Activated naive CD4-positive, alpha-beta T cell treated with anti-CD3 and anti-CD28 coated beads, Interleukin-2, amount 10 ng/mL, durations not matched to agents 7 days and 5 days (primary cell): Measurements from ENCODE around the gene IWS1.
A peak's percentile ranks its signal among the peaks of the same experiment; 100 is the strongest.
"Not testable (repeated sequence)": the region's sequence is repeated elsewhere in the genome, so short reads cannot be mapped to it uniquely, and the experiment has no call there.

Source experiments
- CTCF ChIA-PET: fragments of 350-600 bp; sonication (Branson Sonifier 250); formaldehyde crosslinking; loops from one replicate; lab custom pipeline; 2021; ENCODE audit warnings: antibody characterized with exemption; lab: Charles Lee
- DNase-seq: peaks from one replicate; pipeline ENCODE4 v3.0.0-alpha.2; 2020
- H3K27ac Mint-ChIP-seq: one replicate; pipeline ENCODE4 v1.8.0; 2021; ENCODE audit warnings: mild to moderate bottlenecking, moderate library complexity, mixed read lengths
- H3K27me3 Mint-ChIP-seq: one replicate; pipeline ENCODE4 v1.8.0; 2021; ENCODE audit warnings: mild to moderate bottlenecking, mixed read lengths
- H3K36me3 Mint-ChIP-seq: one replicate; pipeline ENCODE4 v1.8.0; 2021; ENCODE audit warnings: mixed read lengths
- H3K4me1 Mint-ChIP-seq: one replicate; pipeline ENCODE4 v1.8.0; 2021; ENCODE audit warnings: mixed read lengths
- H3K4me3 Mint-ChIP-seq: one replicate; pipeline ENCODE4 v1.8.0; 2021; ENCODE audit warnings: mild to moderate bottlenecking, moderate library complexity, mixed read lengths
- H3K9me3 Mint-ChIP-seq: one replicate; pipeline ENCODE4 v1.8.0; 2021; ENCODE audit warnings: mixed read lengths

Gene IWS1

DNA sequence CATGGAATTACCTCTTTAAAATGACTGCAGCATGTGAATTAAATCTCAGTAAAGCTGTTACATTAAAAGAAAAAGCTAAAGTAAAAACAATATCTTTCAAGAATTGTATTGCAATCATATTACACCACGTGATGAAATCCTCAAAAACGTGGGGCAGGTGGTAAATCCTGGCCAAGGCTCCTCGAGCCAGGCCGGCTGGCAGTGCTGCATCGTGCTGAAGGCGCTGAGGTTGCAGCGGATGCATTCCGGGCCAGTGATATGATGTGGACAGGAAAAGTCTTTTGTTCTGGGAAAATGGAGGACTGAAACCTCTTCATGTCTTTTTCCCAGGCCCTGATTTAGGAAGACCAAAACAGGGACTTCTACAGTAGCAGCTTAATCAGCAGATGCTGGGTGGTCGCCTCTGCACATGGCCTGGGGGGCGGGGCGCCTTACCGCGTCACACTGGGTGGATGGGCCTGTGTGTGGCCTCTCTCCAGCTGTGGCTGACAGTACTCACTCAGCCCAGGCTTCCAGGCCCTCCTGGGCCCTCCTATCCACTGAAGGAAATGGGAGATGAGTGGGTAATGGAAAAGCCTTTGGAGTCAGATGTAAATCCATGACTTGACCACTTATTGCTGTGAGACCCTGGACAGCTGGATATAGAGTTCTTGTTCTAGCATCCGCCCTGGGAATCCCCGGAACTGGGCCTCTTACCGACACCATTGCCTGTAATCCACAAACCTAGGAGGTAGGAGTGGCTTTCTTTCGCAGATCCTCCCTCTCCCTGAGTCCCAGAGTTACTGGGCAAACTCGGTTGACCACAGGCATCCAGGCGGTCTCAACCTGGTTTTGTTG, 62.9 kb downstream of the IWS1 start:
- no peak for DNase-seq
- CTCF ChIA-PET, result no interaction called here
- Mint-ChIP-seq H3K36me3 (peaks cover 12% of the 10 kb centered on the region), H3K9me3 (no peaks in the 10 kb centered on the region), H3K4me3 (no peak overlapping the region), H3K27me3 (no peaks in the 10 kb centered on the region), H3K4me1 (peaks cover 6% of the 10 kb centered on the region), H3K27ac (peak overlapping the region; percentile 19)

DNA sequence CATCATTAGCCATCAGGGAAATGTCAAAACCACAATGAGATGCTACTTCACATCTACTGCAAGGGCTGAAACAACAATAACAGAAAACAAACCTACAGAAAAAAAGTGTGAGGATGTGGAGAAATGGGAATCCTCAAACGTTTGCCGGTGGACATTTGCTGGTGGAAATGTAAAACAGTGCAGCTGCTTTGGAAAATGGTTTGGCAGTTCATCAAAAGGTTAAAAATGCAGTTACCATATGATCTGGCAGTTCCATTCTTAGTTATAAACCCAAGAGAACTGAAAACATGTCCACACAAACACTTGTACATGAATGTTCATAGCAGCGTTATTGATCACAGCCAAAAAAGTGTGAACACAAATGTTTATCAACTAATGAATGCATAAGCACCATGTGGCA, 63.8 kb downstream of the IWS1 start:
- Mint-ChIP-seq H3K27ac (no peak overlapping the region), H3K27me3 (no peaks in the 10 kb centered on the region), H3K4me1 (peaks cover 6% of the 10 kb centered on the region), H3K4me3 (no peak overlapping the region), H3K36me3 (peaks cover 8% of the 10 kb centered on the region), H3K9me3 (no peaks in the 10 kb centered on the region)
- CTCF ChIA-PET, result no interaction called here
- no peak for DNase-seq

DNA sequence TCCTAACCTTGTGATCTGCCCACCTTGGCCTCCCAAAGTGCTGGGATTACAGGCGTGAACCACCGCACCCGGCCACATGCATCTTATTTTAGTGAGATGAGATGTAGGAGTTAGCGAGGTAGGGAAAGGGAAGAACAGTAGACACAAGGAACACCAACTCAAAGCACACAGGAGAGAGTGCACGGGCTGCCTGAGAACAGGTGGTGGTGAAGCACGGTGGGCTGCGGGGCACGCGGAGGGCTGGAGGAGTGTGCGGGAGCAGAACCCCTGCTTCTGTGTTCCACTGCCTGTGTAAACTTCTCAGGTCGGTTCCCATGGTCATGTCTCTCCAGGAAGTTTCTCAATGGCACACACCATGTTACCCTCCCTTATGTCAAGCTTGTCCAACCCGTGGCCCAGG, 69.3 kb downstream of the IWS1 start:
- H3K4me1 Mint-ChIP-seq, result no peaks in the 10 kb centered on the region
- H3K9me3 Mint-ChIP-seq, result no peaks in the 10 kb centered on the region
- DNase-seq, result no peak
- CTCF ChIA-PET, result interaction anchor here (0.7 kb wide), 1 partner anchor 35 kb away, joined by 3 read pairs; no protein-coding TSS in a partner anchor
- H3K4me3 Mint-ChIP-seq, result no peak overlapping the region
- no peaks in the 10 kb centered on the region for H3K27me3 Mint-ChIP-seq
- H3K36me3 Mint-ChIP-seq, result no peaks in the 10 kb centered on the region
- no peak overlapping the region for H3K27ac Mint-ChIP-seq

DNA sequence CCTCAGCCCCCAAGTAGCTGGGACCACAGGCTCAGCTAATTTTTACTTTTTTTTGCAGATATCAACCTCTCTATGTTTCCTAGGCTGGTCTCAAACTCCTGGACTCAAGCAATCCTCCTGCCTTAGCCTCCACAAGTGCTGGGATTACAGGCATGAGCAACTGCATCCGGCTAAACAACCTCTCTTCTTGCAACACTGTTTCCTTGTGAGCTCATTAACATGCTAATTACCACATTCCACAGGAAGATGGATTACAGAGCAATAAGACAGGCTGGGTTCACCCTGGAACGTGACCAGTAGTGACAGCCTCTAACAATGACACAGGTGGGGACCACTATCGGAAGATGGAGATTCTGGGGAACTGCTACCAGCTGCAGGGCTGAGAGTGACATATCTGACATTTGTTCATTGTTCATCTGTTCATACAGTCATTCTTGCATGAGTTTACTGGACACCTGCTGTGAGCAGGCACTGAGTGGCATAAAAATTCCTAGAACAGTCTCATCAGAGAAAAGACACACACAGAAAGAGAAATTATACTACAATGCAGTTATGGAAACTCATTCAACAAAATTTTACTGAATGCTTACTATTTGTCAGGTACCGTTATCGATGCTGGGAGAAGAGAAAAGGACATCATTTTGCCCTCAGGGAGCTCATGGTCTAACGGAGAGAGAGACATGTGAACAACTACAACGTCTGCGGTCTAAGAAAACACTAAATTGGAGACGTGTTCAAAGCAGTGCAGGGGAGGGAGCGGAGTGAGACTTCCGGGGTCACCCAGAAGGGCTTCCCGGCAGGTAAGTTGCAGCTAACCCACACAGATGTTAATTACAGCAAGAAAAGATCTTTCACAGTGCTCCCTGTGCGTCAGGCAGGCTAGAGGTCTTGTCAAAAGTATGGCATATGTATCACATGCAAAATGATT, 70.5 kb downstream of the IWS1 start:
- Mint-ChIP-seq H3K36me3 (no peaks in the 10 kb centered on the region), H3K9me3 (no peaks in the 10 kb centered on the region), H3K4me3 (no peak overlapping the region), H3K27me3 (no peaks in the 10 kb centered on the region), H3K27ac (no peak overlapping the region), H3K4me1 (no peaks in the 10 kb centered on the region)
- CTCF ChIA-PET, result interaction anchor here (1.0 kb wide), 1 partner anchor 258 kb away, joined by 4 read pairs; no protein-coding TSS in a partner anchor
- DNase-seq, result no peak

DNA sequence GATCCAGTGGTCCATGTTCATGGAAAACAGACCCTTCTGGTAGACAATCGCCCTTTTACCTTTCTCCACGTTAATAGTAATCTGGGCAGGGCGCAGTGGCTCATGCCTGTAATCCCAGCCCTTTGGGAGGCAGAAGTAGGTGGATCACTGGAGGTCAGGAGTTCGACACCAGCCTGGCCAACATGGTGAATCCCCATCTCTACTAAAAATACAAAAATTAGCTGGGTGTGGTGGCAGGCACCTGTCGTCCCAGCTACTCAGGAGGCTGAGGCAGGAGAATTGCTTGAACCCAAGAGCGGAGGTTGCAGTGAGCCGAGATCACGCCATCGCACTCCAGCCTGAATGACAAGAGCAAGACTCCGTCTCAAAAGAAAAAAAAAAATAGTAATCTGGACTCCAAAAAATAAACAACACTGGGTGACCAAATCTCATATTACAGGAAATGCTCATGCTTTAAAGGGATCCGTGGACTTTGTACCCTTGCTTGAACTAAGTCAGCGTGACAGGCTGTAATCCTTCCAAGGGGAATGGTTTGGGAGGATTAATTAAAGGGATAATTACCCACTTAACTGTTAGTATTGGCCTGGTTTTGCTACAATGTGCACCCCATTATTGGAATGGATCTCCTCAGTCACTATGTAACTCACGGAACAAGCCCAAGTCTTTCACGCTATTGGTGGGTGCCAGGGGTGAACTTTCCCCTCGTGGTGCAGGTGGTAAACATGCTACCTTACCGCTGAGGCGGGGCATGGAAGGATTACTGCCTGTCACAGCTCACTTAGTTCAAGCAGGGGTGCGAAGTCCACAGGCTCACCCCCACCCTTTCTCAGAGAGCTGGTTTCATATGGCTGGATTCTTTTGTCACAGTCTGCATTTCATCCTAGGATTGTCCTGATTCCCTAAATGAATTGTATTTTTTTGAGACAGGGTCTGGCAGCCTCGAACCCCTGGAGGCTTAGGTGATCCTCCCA, 71.4 kb downstream of the IWS1 start:
- H3K36me3 Mint-ChIP-seq, result no peaks in the 10 kb centered on the region
- no peaks in the 10 kb centered on the region for H3K4me1 Mint-ChIP-seq
- no peak for DNase-seq
- no peaks in the 10 kb centered on the region for H3K9me3 Mint-ChIP-seq
- no peaks in the 10 kb centered on the region for H3K27me3 Mint-ChIP-seq
- CTCF ChIA-PET, result interaction anchor here (0.6 to 1.2 kb wide), 3 partner anchors 10 to 257 kb away, joined by 3 to 4 read pairs (median 4); no protein-coding TSS in a partner anchor
- no peak overlapping the region for H3K4me3 Mint-ChIP-seq
- H3K27ac Mint-ChIP-seq, result no peak overlapping the region

DNA sequence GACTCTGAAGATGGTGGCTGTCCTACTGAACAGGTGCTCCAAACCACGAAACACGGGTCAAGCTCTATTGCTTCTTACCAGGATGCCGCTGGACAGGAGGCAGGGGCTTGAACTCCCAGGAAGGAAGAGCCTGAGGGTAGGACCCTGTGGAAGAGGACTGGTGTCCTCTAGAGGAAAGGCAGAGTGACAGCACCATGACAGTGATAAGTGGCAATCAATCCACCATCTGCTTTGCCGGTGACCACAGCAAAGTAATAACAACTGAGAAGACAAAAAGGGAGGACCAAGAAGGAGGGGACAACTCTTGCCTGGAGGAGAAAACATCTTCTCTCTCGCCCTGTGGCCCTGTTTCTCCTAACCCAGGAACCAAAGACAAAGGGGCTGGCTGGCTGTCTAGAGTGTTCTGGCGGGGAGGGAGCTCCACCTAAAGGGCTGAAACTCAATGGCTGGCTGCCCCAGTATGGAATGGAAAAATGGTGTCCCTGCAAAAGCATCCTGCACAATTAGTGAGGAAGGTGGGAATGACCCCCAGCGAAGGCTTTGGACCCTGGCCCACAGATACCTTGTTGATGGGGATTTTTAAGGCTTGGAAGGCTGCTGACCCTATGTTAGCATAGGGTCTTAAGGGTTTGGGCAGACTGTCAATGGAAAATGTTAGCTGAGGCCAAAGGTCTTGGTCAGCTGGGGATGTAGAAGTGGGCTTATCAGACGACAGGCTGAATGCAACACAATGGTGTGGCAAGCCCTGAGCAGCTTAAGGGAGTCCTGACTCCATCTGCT, 72.7 kb downstream of the IWS1 start:
- Mint-ChIP-seq H3K27me3 (no peaks in the 10 kb centered on the region), H3K27ac (no peak overlapping the region), H3K36me3 (no peaks in the 10 kb centered on the region), H3K4me3 (no peak overlapping the region), H3K4me1 (no peaks in the 10 kb centered on the region), H3K9me3 (no peaks in the 10 kb centered on the region)
- CTCF ChIA-PET, result interaction anchor here (1.2 kb wide), 1 partner anchor 9 kb away, joined by 4 read pairs; no protein-coding TSS in a partner anchor
- no peak for DNase-seq

DNA sequence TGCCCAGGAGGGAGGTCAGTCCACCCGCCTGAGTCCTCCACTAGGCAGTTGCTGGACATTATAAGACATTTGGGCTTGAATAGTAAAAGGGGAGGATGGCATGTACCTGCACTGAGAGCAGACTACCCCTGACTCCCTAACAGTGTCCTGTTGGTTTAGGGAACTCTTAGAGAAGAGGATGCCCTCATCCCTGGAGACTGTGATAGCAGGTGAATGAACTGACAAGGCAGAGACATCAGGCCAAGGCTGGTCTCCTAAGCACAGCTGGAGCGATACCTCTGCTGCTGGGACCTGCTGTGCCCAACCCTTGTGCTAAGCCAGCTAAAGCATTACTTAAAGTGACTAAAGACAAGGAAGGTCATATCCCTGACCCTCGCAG, 73.3 kb downstream of the IWS1 start:
- peaks cover 2% of the 10 kb centered on the region for H3K27me3 Mint-ChIP-seq
- H3K36me3 Mint-ChIP-seq, result no peaks in the 10 kb centered on the region
- H3K9me3 Mint-ChIP-seq, result no peaks in the 10 kb centered on the region
- CTCF ChIA-PET, result no interaction called here
- H3K4me1 Mint-ChIP-seq, result no peaks in the 10 kb centered on the region
- no peak for DNase-seq
- no peak overlapping the region for H3K27ac Mint-ChIP-seq
- H3K4me3 Mint-ChIP-seq, result no peak overlapping the region

DNA sequence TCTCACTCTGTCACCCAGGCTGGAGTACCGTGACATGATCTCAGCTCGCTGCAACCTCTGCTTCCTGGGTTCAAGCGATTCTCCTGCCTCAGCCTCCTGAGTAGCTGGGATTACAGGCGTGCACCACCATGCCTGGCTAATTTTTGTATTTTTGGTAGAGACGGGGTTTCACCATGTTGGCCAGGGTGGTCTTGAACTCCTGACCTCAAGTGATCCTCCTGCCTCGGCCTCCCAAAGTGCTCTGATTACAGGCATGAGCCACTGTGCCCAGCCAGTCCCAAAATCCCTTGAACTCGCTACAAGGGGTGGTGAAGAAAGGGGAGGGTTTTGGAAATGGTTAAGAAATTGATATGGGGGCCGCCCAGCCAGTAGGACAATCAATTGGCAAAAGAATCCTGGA, 73.9 kb downstream of the IWS1 start:
- H3K9me3 Mint-ChIP-seq, H3K4me1 Mint-ChIP-seq, DNase-seq, H3K27me3 Mint-ChIP-seq, H3K36me3 Mint-ChIP-seq, H3K4me3 Mint-ChIP-seq, H3K27ac Mint-ChIP-seq: not testable (repeated sequence)
- CTCF ChIA-PET, result interaction anchor here (0.5 to 2.8 kb wide), 2 partner anchors 27 to 144 kb away, joined by 3 to 9 read pairs; no protein-coding TSS in a partner anchor

DNA sequence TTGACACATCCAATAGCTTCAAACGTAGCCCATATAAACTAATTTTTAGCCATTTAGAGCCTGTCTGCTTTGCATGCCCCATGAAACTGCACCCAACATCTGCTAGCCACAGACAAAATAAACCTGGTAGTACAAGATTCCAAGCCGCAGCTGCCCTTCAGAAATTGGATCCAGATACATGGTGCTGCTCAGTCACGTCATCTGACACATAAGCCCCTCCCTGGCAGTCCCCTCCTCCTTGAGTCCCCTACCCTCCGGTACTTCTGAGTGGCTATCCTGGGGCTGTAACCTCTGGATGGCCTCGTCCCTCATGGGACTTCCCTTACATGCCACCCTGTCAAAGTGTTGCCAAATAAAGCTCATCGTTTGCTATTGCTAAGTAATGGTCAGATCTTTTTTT, 74.3 kb downstream of the IWS1 start:
- no peak for DNase-seq
- Mint-ChIP-seq H3K4me3 (no peak overlapping the region), H3K4me1 (no peaks in the 10 kb centered on the region), H3K27ac (no peak overlapping the region), H3K9me3 (no peaks in the 10 kb centered on the region), H3K27me3 (peaks cover 4% of the 10 kb centered on the region), H3K36me3 (no peaks in the 10 kb centered on the region)
- CTCF ChIA-PET, result interaction anchor here (0.5 to 2.8 kb wide), 3 partner anchors 27 to 144 kb away, joined by 3 to 9 read pairs (median 3); no protein-coding TSS in a partner anchor

DNA sequence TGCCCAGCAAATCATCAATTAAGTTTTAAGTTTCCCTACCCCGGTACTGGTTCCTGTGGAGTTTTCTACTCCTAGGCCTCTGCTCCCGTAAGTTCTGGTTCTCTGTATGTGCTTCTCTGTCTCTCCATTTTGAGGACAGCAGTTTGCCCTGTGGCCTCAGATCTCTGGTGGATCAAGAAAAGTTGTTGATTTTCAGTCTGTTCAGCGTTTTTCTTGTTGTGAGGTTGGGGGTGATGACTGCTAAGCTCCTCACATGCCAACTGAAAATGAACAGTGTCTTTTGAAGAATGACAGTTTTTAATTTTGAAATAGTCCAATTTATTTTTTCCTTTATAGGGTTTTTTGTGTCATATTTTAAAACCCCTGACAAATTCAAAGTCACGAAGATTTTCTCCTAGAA, 76.4 kb downstream of the IWS1 start:
- CTCF ChIA-PET, result interaction anchor here (2.8 kb wide), 1 partner anchor 30 kb away, joined by 9 read pairs; no protein-coding TSS in a partner anchor
- Mint-ChIP-seq H3K27me3 (peaks cover 4% of the 10 kb centered on the region), H3K27ac (no peak overlapping the region), H3K36me3 (no peaks in the 10 kb centered on the region), H3K9me3 (peaks cover 4% of the 10 kb centered on the region), H3K4me1 (no peaks in the 10 kb centered on the region), H3K4me3 (no peak overlapping the region)
- DNase-seq, result no peak

DNA sequence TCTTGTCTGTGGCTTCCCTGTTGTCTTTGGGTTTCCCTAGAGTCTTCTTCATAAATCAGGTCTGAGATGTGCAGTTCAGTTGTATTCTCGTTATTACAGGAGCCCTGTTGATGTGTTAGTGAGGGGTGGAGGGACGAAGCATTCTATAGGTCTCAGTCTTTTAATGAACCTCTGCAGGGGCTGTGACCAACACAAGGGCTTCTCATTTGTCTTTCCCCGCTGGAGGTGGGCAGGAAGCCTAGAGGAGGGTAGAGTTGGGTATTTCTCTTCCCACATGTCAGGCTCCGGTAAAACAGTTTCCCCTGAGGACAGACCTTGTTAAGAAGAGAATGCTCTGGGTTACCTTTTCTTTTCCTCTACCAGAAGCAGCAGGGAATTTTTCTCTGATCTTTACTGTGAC, 76.9 kb downstream of the IWS1 start:
- Mint-ChIP-seq H3K9me3 (peaks cover 7% of the 10 kb centered on the region), H3K4me3 (no peak overlapping the region), H3K36me3 (no peaks in the 10 kb centered on the region), H3K27ac (no peak overlapping the region), H3K27me3 (peaks cover 4% of the 10 kb centered on the region), H3K4me1 (no peaks in the 10 kb centered on the region)
- CTCF ChIA-PET, result interaction anchor here (2.8 kb wide), 1 partner anchor 30 kb away, joined by 9 read pairs; no protein-coding TSS in a partner anchor
- no peak for DNase-seq

DNA sequence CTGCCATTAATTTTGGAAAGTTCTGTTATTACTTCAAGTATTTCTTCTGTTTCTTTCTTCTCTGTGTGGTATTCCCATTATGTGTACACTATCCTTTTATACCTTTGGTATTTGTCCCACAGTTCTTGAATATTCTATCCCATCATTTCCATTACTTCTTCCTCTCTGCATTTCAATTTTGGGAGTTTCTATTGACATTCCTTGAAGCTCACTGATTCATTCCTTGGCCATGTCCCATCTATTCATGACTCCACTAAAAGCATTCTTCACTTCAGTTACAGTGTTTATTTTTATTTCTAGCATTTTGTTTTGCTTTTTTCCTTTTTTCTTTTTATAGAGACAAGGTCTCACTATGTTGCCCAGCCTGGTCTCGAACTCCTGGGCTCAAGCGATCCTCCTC, 77.8 kb downstream of the IWS1 start:
- no peaks in the 10 kb centered on the region for H3K36me3 Mint-ChIP-seq
- DNase-seq, result no peak
- no peaks in the 10 kb centered on the region for H3K4me1 Mint-ChIP-seq
- H3K9me3 Mint-ChIP-seq, result peaks cover 8% of the 10 kb centered on the region
- no peak overlapping the region for H3K4me3 Mint-ChIP-seq
- CTCF ChIA-PET, result no interaction called here
- H3K27me3 Mint-ChIP-seq, result peaks cover 4% of the 10 kb centered on the region
- H3K27ac Mint-ChIP-seq, result no peak overlapping the region

DNA sequence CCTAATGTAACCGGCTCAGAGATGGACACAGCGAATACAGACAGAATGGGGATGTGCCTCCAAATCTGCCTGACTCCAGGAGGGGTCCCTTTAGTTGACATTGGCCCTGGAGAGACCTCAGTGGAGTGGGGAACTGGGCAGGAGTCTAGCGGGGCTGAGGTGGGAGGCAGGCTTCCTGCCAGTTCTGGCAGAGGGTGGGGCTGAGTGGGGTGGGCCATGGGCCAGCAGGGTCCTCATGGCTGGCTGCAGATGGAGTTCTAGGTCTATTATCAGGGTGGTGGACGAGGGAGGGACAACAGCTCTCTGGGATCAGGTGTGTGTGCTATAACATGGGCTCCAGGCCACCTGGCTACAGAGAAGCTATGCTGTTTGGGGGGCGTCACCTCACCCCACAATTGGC, 86.9 kb downstream of the IWS1 start:
- Mint-ChIP-seq H3K27me3 (peaks cover 5% of the 10 kb centered on the region), H3K36me3 (no peaks in the 10 kb centered on the region), H3K4me1 (no peaks in the 10 kb centered on the region), H3K9me3 (peaks cover 9% of the 10 kb centered on the region), H3K4me3 (no peak overlapping the region), H3K27ac (no peak overlapping the region)
- CTCF ChIA-PET, result no interaction called here
- no peak for DNase-seq
